GM12865 (cell line): ENCODE data around the gene MAGEF1.

Experiments used
- DNase-seq: peaks from one replicate; pipeline ENCODE4 v3.0.0; 2010; ENCODE audit warnings: low read depth
- H3K4me3 ChIP-seq: 2 replicates; pipeline ENCODE4 v1.5.1; 2011; ENCODE audit warnings: mild to moderate bottlenecking, low read depth, low read length, control low read depth
- TF ChIP-seq, protein P1 (sequence below): IDR thresholded peaks from 2 replicates; pipeline ENCODE4 v1.5.1; 2011; ENCODE audit warnings: low read length, control low read depth, low read depth, inconsistent platforms; ENCODE audit not compliant: insufficient read depth; ENCODE audit errors: missing control alignments

MAGEF1 gene

DNA sequence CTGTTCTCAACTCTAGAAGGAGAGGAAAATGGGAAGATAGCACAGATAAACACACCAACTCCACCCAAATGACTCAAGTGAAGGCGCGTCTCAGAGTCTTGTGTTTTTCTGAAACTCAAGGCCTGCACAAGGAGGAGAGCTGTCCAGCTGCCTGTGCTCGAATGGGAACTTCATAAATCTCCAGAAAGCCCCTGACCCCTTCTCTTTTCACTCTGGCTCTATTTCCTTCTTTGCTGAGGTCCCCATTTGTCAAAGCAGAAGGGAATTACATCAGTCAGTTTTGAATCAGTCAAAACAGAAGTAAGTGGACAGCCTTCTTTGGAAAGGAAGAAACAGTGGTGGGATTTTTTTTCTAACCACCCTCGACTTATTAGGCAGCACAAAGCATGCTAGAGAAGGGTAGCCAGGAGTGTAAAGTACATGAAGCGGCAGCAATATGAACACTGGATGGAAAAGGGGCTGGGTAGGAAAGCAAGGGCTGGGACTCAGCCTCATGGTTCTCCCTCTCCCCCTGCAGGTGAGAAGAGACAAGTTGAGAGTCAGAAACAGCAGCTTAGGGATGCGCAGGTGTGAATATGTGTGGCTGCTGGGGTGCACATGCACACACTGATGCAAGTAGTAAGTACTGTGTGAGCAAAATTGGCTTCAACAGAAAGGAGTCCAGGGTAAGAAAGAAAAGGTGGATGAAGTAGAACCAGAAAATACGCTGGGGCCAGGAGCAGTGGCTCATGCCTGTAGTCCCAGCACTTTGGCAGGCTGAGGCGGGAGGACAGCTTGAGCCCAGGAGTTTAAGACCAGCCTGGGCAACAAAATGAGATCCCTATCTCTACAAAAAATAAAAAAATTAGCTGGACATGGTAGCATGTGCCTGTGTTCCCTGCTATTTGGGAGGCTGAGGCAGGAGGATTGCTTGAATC lies 36.6 kb upstream of the MAGEF1 start:
- no peak overlapping the region for H3K4me3 ChIP-seq
- TF ChIP-seq, protein P1, sequence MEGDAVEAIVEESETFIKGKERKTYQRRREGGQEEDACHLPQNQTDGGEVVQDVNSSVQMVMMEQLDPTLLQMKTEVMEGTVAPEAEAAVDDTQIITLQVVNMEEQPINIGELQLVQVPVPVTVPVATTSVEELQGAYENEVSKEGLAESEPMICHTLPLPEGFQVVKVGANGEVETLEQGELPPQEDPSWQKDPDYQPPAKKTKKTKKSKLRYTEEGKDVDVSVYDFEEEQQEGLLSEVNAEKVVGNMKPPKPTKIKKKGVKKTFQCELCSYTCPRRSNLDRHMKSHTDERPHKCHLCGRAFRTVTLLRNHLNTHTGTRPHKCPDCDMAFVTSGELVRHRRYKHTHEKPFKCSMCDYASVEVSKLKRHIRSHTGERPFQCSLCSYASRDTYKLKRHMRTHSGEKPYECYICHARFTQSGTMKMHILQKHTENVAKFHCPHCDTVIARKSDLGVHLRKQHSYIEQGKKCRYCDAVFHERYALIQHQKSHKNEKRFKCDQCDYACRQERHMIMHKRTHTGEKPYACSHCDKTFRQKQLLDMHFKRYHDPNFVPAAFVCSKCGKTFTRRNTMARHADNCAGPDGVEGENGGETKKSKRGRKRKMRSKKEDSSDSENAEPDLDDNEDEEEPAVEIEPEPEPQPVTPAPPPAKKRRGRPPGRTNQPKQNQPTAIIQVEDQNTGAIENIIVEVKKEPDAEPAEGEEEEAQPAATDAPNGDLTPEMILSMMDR = peak; percentile 37
- DNase-seq = peak; percentile 61

DNA sequence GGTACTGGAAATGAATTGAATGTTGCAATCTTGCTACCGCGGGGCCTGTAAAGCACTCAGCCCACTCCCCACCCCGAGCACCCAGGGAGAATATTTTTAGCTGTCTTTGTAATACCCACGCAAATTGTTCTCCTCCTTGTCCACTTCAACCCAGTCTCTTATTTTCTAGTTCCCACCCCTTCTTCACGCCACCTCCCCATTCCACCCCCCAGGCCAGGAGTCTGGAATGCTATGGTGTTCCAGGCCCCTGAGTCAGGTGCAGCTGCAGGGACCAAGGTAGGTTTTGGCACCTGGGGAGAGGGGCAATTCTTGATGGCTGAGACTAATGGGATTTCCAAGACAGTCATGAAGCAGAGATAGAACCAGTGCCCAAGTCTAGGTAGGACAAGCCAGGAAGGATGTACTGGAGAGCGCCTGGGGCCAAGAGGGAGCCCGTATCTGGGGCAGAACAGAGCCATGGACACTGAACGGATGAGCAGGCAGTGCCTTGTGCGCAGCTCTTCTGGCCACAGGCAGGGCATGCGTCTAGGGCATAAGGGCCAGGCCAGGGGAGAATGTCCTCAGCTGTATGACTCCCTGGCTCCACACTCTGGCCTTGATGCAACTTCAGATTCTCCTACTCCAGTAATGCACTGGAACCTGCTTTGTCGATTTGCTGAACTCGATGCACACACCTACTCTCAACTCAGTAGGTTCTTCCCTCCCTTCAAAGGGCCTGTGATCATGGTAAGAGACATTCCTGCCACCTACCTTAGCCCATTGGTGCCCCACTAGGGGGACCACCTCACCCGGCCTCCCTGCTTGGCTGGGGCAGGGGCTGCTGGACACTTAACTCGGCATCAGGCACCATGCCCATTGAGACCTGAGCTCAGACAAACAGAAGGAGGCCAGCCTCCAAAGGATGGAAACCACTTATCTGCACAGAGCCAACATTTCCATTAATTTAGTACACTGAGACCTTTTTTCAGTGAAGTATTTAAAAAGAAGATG lies 34.6 kb upstream of the MAGEF1 start:
- TF ChIP-seq, protein P1 = no peak
- no peak overlapping the region for H3K4me3 ChIP-seq
- no peak for DNase-seq

DNA sequence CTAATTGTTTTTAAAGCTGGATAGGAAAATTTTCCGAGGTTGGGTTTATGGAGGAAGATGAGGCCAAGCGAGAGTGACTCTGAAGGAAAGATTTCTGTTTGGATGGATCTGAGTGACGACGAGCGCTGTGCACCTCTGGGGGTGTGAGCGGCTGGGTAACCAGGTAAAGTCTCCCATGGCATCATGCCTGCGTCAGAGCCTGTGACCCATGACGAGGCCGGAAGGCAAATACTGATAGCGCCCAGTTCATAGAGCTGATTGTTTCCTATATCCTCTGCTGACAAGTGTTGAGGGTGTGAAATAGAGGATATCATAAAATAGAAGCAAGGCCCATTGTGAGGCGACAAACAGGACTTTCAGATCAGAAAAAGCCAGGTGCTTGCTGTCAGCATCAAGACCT lies 33.7 kb upstream of the MAGEF1 start:
- H3K4me3 ChIP-seq = no peak overlapping the region
- no peak for DNase-seq
- TF ChIP-seq, protein P1 = no peak

DNA sequence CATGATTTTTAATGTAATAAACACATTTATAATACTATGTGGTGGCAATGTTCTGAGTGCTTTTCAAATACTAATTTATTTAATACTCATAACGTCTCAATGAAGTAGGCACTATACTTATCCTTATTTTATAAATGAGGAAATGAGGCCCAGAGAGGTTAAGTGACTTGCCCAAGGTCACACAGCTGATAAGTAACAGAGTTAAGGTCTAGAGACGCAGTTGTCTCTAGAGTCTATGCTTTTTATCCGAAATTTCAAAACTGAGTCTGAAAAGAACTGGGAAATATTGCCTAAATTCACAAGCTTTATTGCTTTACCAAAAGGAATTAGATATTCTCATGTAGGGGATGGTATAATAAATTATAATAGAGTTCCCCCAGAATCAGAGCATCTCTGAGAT lies 31.4 kb upstream of the MAGEF1 start:
- no peak overlapping the region for H3K4me3 ChIP-seq
- DNase-seq = no peak
- TF ChIP-seq, protein P1 = no peak

DNA sequence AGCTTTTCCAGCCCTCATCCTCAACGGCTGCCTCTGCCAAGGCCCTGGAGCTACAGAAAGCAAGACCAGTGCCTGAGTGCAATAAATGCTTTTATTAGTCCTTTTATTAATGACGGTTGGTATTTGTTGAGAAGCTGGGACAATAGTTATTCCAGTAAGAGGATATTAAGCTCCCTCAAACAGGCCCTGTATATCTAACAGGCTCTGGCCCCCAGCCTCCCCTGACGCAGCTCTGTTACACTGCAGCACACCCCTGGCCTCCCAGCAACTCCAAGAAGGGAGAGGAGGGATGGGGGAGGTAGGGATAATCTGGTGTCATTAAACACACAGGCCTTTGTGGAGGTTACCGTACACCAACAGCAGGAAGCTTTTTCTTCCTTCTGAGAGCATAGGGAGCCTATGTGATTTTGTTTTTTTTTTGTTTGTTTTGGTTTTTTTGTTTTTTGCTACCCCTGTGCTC lies 30.8 kb upstream of the MAGEF1 start:
- TF ChIP-seq, protein P1 = no peak
- no peak for DNase-seq
- no peak overlapping the region for H3K4me3 ChIP-seq

DNA sequence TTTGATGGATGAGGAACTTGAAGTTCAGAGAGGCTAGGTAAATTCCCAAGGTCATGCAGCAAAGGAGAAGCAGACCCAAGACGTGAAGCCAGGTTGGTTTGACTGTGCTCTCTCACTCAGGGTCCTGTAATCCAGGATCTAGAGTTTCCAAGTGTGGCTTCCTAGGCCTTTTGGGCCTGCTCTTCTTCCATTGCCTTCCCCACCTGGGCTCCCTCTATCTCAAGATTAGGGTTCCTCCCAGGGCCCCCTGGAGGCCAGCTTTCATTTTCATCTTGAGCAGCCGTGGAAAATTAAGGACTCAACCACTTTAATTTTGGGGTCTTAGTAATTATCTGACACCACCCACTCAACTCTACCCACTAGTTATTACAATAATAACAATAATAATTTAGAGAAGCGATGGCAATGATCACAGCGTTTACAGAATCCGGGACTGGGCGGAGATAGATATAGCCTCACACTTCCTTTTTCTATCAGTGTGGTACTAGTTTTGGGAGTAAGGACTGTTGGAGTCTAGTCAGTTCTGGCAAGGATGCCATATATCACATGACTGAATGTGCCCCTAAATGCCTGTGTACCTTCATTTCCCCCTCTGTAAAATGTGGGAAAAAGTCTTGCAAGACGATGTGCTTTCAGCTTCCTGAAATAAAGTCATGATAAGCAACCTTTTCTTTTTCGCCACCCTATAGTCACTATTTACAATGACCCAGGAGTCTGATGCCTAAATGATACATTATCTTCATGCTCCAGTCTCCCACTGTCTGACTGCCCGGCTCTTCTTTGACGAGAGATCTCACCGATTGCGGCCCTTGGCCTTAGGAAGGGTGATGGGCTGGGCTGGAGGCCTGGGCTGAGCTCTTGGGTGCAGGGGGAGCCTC lies 30.2 kb upstream of the MAGEF1 start:
- TF ChIP-seq, protein P1 = no peak

More for the DNA sequence above, 30.2 kb upstream of the MAGEF1 start:
- no peak for DNase-seq
- no peak overlapping the region for H3K4me3 ChIP-seq
